ENCODE data around the gene STAT4. TPM values are rescaled to one million over a fixed set of nuclear protein-coding genes. Genes with fewer than 3 reads are reported as not detected.

The STAT4 gene
- total RNA-seq, 1 donor from 2014 or later, result 1.0 TPM

DNA sequence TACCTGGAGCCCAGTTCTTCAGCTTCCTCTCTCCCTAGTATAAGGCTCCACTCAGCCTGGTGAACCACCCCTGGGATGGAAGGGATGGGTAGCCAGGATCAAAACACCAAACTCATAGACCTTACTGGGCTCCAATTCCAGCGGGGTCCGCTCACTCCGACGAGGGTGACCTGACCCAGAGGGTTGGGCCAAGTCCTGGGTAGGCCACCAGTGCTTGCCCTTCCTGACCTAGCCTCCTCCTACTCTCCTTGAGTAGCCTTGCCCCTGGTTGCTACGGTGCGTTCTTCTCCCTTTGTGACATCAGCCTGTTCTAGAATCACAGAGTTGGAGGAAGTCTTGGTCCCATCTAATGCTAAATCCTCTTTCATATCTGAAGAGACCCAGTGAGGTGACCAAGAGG is 537 bp upstream of the STAT4 start:
- peak overlapping the region; percentile 76 for H3K4me3 Mint-ChIP-seq
- no peaks in the 10 kb centered on the region for H3K9me3 Mint-ChIP-seq
- peak overlapping the region; percentile 86 for H3K27ac Mint-ChIP-seq (ENCODE audit: unreplicated experiment)
- TF ChIP-seq, protein P1, sequence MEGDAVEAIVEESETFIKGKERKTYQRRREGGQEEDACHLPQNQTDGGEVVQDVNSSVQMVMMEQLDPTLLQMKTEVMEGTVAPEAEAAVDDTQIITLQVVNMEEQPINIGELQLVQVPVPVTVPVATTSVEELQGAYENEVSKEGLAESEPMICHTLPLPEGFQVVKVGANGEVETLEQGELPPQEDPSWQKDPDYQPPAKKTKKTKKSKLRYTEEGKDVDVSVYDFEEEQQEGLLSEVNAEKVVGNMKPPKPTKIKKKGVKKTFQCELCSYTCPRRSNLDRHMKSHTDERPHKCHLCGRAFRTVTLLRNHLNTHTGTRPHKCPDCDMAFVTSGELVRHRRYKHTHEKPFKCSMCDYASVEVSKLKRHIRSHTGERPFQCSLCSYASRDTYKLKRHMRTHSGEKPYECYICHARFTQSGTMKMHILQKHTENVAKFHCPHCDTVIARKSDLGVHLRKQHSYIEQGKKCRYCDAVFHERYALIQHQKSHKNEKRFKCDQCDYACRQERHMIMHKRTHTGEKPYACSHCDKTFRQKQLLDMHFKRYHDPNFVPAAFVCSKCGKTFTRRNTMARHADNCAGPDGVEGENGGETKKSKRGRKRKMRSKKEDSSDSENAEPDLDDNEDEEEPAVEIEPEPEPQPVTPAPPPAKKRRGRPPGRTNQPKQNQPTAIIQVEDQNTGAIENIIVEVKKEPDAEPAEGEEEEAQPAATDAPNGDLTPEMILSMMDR (conservative IDR thresholded peaks at IDR 0.05), result no peak
- H3K4me1 Mint-ChIP-seq, result peaks cover 8% of the 10 kb centered on the region
- peaks cover 37% of the 10 kb centered on the region for H3K27me3 Mint-ChIP-seq (ENCODE audit: low read depth)
- H3K36me3 Mint-ChIP-seq (ENCODE audit: low read depth), result no peaks in the 10 kb centered on the region
- no peak for DNase-seq (ENCODE audit: low read depth, low spot score)

DNA sequence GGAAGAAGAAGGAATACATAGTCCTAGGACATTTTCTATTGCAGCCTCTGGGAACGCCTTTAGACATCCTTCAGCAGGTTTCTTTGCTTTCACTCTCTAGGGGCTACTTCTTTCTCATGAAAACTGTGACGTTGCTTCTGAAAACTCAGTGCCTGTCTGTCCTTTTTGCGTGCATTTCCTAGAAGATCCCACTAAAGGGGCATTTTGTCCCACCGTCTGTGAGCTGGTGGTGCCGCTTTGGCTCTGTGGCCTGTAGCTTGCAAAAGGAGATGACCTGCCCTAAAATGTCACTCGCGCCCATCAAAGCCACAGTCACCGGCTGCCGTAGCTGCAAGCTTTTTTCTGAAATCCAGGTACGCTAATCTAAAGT is 579 bp downstream of the STAT4 start:
- peaks cover 8% of the 10 kb centered on the region for H3K4me1 Mint-ChIP-seq
- peaks cover 37% of the 10 kb centered on the region for H3K27me3 Mint-ChIP-seq (ENCODE audit: low read depth)
- no peak overlapping the region for H3K27ac Mint-ChIP-seq (ENCODE audit: unreplicated experiment)
- TF ChIP-seq, protein P1 (conservative IDR thresholded peaks at IDR 0.05), result no peak
- DNase-seq (ENCODE audit: low read depth, low spot score), result no peak
- no peaks in the 10 kb centered on the region for H3K9me3 Mint-ChIP-seq
- H3K36me3 Mint-ChIP-seq (ENCODE audit: low read depth), result no peaks in the 10 kb centered on the region
- H3K4me3 Mint-ChIP-seq, result peak overlapping the region; percentile 76

DNA sequence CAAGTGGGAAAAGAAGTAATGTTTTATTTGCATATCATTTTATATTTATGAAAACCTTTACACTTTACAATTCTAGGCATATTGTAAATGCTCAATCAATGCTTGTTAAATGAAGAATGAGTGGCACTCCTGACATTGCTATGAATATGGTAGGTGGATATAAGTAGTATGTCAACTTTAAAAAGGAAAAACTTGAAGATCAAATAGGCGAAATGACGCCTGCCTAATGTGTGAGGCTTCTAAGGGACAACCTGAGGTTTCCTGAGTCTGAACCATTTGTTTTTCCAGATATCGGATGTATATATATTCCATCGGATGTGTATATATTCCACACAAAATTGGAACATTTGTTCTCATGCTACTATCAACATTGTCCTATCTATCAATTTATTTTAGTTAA is 1.4 kb downstream of the STAT4 start:
- no peak overlapping the region for H3K27ac Mint-ChIP-seq (ENCODE audit: unreplicated experiment)
- H3K4me3 Mint-ChIP-seq, result no peak overlapping the region
- no peak for DNase-seq (ENCODE audit: low read depth, low spot score)
- H3K27me3 Mint-ChIP-seq (ENCODE audit: low read depth), result peaks cover 37% of the 10 kb centered on the region
- H3K4me1 Mint-ChIP-seq, result peaks cover 8% of the 10 kb centered on the region
- no peaks in the 10 kb centered on the region for H3K9me3 Mint-ChIP-seq
- TF ChIP-seq, protein P1 (conservative IDR thresholded peaks at IDR 0.05), result no peak
- no peaks in the 10 kb centered on the region for H3K36me3 Mint-ChIP-seq (ENCODE audit: low read depth)

DNA sequence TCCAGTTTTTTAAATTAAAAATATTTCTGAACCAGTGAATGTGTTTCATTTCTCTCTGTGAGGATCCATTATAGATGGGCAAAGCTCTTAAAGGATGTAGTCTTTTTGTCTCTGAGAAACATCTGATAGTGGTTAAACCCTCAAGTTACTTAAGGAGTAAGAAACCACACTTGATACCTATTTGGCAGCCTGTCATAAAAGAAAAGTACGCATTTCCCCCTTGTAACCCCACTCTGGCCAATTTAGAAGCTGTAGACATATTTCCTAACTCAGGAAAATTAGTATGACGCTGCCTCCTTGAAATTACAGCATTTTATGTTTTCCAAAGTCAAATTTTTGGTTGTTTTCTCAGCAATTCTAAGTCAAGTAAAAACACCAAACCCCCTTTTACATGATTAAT is 2.0 kb downstream of the STAT4 start:
- H3K27me3 Mint-ChIP-seq (ENCODE audit: low read depth), result peaks cover 37% of the 10 kb centered on the region
- H3K4me3 Mint-ChIP-seq, result no peak overlapping the region
- TF ChIP-seq, protein P1 (conservative IDR thresholded peaks at IDR 0.05), result no peak

DNA sequence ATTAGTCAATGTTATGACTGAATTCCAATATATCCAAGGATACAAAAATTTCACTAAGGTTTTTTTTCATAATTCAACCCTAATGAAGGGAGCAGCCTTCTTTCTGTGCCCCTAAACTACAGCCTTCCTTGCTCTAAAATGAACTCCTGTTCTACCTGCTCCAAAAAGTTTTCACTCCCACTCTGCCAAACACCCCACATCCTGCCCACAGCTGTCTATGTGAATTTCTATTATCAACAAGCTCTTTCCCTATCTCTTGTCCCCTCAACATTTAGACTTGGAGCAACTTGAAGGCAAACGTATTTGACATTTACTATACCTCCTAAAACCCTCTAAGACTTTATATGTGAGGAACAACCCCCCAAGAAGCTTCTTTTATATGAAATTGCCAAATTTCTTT is 2.5 kb downstream of the STAT4 start:
- Mint-ChIP-seq H3K4me3 (no peak overlapping the region), H3K27me3 (ENCODE audit: low read depth) (peaks cover 37% of the 10 kb centered on the region), H3K36me3 (ENCODE audit: low read depth) (no peaks in the 10 kb centered on the region), H3K9me3 (no peaks in the 10 kb centered on the region), H3K27ac (ENCODE audit: unreplicated experiment) (no peak overlapping the region), H3K4me1 (peaks cover 8% of the 10 kb centered on the region)
- TF ChIP-seq, protein P1 (conservative IDR thresholded peaks at IDR 0.05), result no peak
- no peak for DNase-seq (ENCODE audit: low read depth, low spot score)

More for the DNA sequence above, 2.0 kb downstream of the STAT4 start:
- Mint-ChIP-seq H3K4me1 (peaks cover 8% of the 10 kb centered on the region), H3K36me3 (ENCODE audit: low read depth) (no peaks in the 10 kb centered on the region), H3K9me3 (no peaks in the 10 kb centered on the region), H3K27ac (ENCODE audit: unreplicated experiment) (no peak overlapping the region)
- no peak for DNase-seq (ENCODE audit: low read depth, low spot score)

Measured in neural crest cell (in vitro differentiated cells).